DOHH2 (cell line): Measurements from ENCODE around the gene KRT10.

Source experiments
- H3F3A ChIP-seq: fragments of 200-600 bp; sonication (generic), shearing (Covaris generic); 2 replicates; pipeline ENCODE4 v1.6.0; 2016; ENCODE audit warnings: antibody characterized with exemption, mild to moderate bottlenecking; ENCODE audit not compliant: control insufficient read depth, insufficient read depth
- H3K27ac ChIP-seq: fragments of 200-600 bp; sonication (generic); 2 replicates; pipeline ENCODE4 v1.5.1; 2014; ENCODE audit warnings: low read depth, mild to moderate bottlenecking, low read length, moderate library complexity
- H3K27me3 ChIP-seq: fragments of 200-600 bp; sonication (generic); 2 replicates; pipeline ENCODE4 v1.6.1; 2014; ENCODE audit warnings: mild to moderate bottlenecking, low read length, mixed read lengths; ENCODE audit not compliant: control insufficient read depth
- H3K36me3 ChIP-seq: fragments of 200-600 bp; sonication (generic); 2 replicates; pipeline ENCODE4 v1.6.1; 2014; ENCODE audit warnings: mild to moderate bottlenecking, low read length, moderate library complexity, mixed read lengths; ENCODE audit not compliant: control insufficient read depth
- H3K4me1 ChIP-seq: fragments of 200-600 bp; sonication (generic); 2 replicates; pipeline ENCODE4 v1.6.1; 2014; ENCODE audit warnings: mild to moderate bottlenecking, low read length, mixed read lengths; ENCODE audit not compliant: control insufficient read depth
- H3K4me2 ChIP-seq: fragments of 200-600 bp; sonication (generic); 2 replicates; pipeline ENCODE4 v1.6.0; 2014; ENCODE audit warnings: mild to moderate bottlenecking, low read length, moderate library complexity
- H3K4me3 ChIP-seq: fragments of 200-600 bp; sonication (generic); 2 replicates; pipeline ENCODE4 v1.5.1; 2014; ENCODE audit warnings: mild to moderate bottlenecking, low read length, mixed read lengths
- H3K79me2 ChIP-seq: fragments of 200-600 bp; sonication (generic); 2 replicates; pipeline ENCODE4 v1.6.1; 2014; ENCODE audit warnings: mild to moderate bottlenecking, low read length, mixed read lengths; ENCODE audit not compliant: control insufficient read depth
- H3K9me2 ChIP-seq: fragments of 200-600 bp; sonication (generic); replicated peaks from 2 replicates; pipeline ENCODE4 v1.6.1; 2014; ENCODE audit warnings: mild to moderate bottlenecking, low read length, mixed read lengths; ENCODE audit not compliant: control insufficient read depth
- H3K9me3 ChIP-seq: fragments of 200-600 bp; sonication (generic); 2 replicates; pipeline ENCODE4 v1.6.1; 2014; ENCODE audit warnings: antibody characterized with exemption, low read length, mixed read lengths; ENCODE audit not compliant: control insufficient read depth, insufficient read depth
- H4K20me1 ChIP-seq: fragments of 200-600 bp; sonication (generic); 2 replicates; pipeline ENCODE4 v1.6.0; 2014; ENCODE audit warnings: low read depth, mild to moderate bottlenecking, antibody characterized with exemption, low read length, moderate library complexity; ENCODE audit not compliant: control insufficient read depth, insufficient read depth
- EZH2phosphoT487 ChIP-seq: fragments of 200-600 bp; sonication (generic); IDR thresholded peaks from 2 replicates; pipeline ENCODE4 v1.6.1; 2017; ENCODE audit warnings: borderline replicate concordance, mild to moderate bottlenecking, antibody characterized with exemption, low read length, moderate library complexity, mixed read lengths
- TF ChIP-seq, protein P1 (sequence below): fragments of 200-600 bp; sonication (generic); IDR thresholded peaks from one replicate; pipeline ENCODE4 v1.5.1; 2014; ENCODE audit warnings: antibody characterized with exemption, mild to moderate bottlenecking, low read depth, low read length; ENCODE audit not compliant: poor library complexity, severe bottlenecking

Gene KRT10

GRCh38 chr17:40836020-40836419, 13.6 kb upstream of the KRT10 start:
- 0 out of 2 replicates have a peak, but pooled peaks cover 3% of the 10 kb centered on the region for H3K36me3 ChIP-seq
- H3K9me3 ChIP-seq: no peaks in the 10 kb centered on the region
- no peak overlapping the region for H3K4me3 ChIP-seq
- H3K27ac ChIP-seq: no peak overlapping the region
- no peaks in the 10 kb centered on the region for H3F3A ChIP-seq
- H3K4me2 ChIP-seq: no peak overlapping the region
- H4K20me1 ChIP-seq: no peaks in the 10 kb centered on the region
- no peaks in the 10 kb centered on the region for H3K27me3 ChIP-seq
- TF ChIP-seq, protein P1, sequence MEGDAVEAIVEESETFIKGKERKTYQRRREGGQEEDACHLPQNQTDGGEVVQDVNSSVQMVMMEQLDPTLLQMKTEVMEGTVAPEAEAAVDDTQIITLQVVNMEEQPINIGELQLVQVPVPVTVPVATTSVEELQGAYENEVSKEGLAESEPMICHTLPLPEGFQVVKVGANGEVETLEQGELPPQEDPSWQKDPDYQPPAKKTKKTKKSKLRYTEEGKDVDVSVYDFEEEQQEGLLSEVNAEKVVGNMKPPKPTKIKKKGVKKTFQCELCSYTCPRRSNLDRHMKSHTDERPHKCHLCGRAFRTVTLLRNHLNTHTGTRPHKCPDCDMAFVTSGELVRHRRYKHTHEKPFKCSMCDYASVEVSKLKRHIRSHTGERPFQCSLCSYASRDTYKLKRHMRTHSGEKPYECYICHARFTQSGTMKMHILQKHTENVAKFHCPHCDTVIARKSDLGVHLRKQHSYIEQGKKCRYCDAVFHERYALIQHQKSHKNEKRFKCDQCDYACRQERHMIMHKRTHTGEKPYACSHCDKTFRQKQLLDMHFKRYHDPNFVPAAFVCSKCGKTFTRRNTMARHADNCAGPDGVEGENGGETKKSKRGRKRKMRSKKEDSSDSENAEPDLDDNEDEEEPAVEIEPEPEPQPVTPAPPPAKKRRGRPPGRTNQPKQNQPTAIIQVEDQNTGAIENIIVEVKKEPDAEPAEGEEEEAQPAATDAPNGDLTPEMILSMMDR: no peak
- TF ChIP-seq EZH2phosphoT487: no peak
- H3K79me2 ChIP-seq: no peaks in the 10 kb centered on the region
- H3K4me1 ChIP-seq: no peaks in the 10 kb centered on the region
- no peaks in the 10 kb centered on the region for H3K9me2 ChIP-seq

DNA sequence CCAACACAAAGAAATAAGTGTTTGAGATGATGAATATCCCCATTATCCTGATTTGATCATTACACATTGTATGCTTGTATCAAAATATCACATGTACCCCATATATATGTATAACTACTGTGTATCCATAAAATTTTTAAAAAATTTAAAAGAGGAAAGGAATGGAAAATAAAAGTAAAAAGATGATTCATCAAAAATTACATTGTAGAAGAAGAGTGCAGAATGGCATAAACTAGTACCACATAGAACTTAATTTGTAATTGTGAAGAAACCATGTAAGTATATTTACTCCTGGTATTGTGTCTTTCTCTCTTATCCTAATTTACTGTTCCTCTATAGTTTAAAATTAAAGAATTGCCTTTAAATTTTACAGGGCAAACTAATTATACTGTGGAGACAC, 11.5 kb upstream of the KRT10 start:
- Histone ChIP-seq H3K36me3 (0 out of 2 replicates have a peak, but pooled peaks cover 3% of the 10 kb centered on the region), H4K20me1 (no peaks in the 10 kb centered on the region), H3K79me2 (no peaks in the 10 kb centered on the region), H3K27ac (no peak overlapping the region), H3F3A (no peaks in the 10 kb centered on the region), H3K9me2 (no peaks in the 10 kb centered on the region), H3K4me2 (no peak overlapping the region), H3K4me3 (no peak overlapping the region), H3K4me1 (no peaks in the 10 kb centered on the region), H3K27me3 (no peaks in the 10 kb centered on the region), H3K9me3 (no peaks in the 10 kb centered on the region)
- no peak for TF ChIP-seq EZH2phosphoT487
- TF ChIP-seq, protein P1: no peak

DNA sequence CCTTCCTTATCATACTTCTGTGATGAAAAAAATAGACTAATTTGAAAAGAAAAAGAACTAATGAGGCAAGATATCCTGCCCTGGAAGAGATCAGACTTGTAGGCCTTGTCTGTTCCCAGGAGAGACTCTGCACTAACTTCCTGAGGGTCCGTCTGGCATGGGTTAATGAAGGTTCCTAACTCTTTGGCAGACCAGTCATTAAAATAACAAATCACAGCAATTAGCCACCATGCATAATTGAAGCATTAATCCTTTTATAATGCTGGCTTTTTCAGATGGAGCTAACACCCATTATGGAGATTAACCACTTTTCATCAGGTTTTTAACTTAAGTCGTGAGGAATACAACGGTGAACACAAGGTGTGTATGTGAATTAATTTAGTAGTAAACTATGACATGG, 10.4 kb upstream of the KRT10 start:
- H3K9me2 ChIP-seq: no peaks in the 10 kb centered on the region
- no peaks in the 10 kb centered on the region for H3K27me3 ChIP-seq
- H3K79me2 ChIP-seq: no peaks in the 10 kb centered on the region
- no peaks in the 10 kb centered on the region for H3K4me1 ChIP-seq
- H4K20me1 ChIP-seq: no peaks in the 10 kb centered on the region
- no peak overlapping the region for H3K27ac ChIP-seq
- H3K4me3 ChIP-seq: no peak overlapping the region
- no peaks in the 10 kb centered on the region for H3F3A ChIP-seq
- no peak overlapping the region for H3K4me2 ChIP-seq
- 0 out of 2 replicates have a peak, but pooled peaks cover 3% of the 10 kb centered on the region for H3K36me3 ChIP-seq
- TF ChIP-seq EZH2phosphoT487: no peak
- TF ChIP-seq, protein P1: no peak
- no peaks in the 10 kb centered on the region for H3K9me3 ChIP-seq
